ENCODE results near the gene ATP6V1F. TPM values are rescaled to one million over a fixed set of nuclear protein-coding genes. Genes with fewer than 3 reads are reported as not detected.
A peak's percentile ranks its signal among the peaks of the same experiment; 100 is the strongest.

Gene ATP6V1F
- polyA plus RNA-seq, 3 donors, result 327 to 593 (median 511) TPM

GRCh38 chr7:128861957-128862570 is 592 bp upstream of the ATP6V1F start:
- Mint-ChIP-seq H3K36me3 (peaks cover 25 to 26% of the 10 kb centered on the region in 2 donors), H3K9me3 (peaks cover 0 to 3% (median 0%) of the 10 kb centered on the region in 7 donors), H3K27me3 (ENCODE audit: low read depth in 3 of 3) (peaks cover 0 to 5% (median 2%) of the 10 kb centered on the region in 3 donors), H3K27ac (peak overlapping the region; percentile 99 to 100 (median 99)), H3K4me1 (peaks cover 18% of the 10 kb centered on the region), H3K4me3 (peak overlapping the region; percentile 98 to 100)
- no peaks in the 10 kb centered on the region for H3K27me3 ChIP-seq (ENCODE audit: control insufficient read depth in 2 of 2, insufficient read depth in 2 of 2, low read length in 2 of 2)
- H3K4me1 ChIP-seq (ENCODE audit: control insufficient read depth in 1 of 2, insufficient read depth in 2 of 2, low read length in 2 of 2), result peaks cover 11 to 14% of the 10 kb centered on the region in 2 donors
- H4K20me1 ChIP-seq (ENCODE audit: insufficient read depth, low read length), result peaks cover 37% of the 10 kb centered on the region
- peak overlapping the region; percentile 15 to 96 (median 87) for H3K4me3 ChIP-seq (replicated peaks in 1 of 3; ENCODE audit: low read depth in 2 of 3, low read length in 3 of 3)
- H3K27ac ChIP-seq (ENCODE audit: low read depth in 1 of 2, low read length in 2 of 2), result peak overlapping the region in 1 of 2 donors; percentile 99
- no peak for TF ChIP-seq CTCF (IDR thresholded peaks at IDR 0.05)
- 65% methylated on average over 9 of the region's 15 CpGs for WGBS (ENCODE audit: insufficient coverage)
- peaks cover 19 to 21% of the 10 kb centered on the region in 2 donors for H3K36me3 ChIP-seq (replicated peaks in 1 of 2; ENCODE audit: control insufficient read depth in 1 of 2, insufficient read depth in 2 of 2, low read length in 2 of 2)
- peaks cover 32% of the 10 kb centered on the region for H3K79me2 ChIP-seq (ENCODE audit: insufficient read depth, low read length)
- H3K9me3 ChIP-seq (replicated peaks in 1 of 2; ENCODE audit: control insufficient read depth in 1 of 2, insufficient read depth in 1 of 2, low read length in 2 of 2), result no peaks in the 10 kb centered on the region
- H3K4me2 ChIP-seq (replicated peaks; ENCODE audit: extremely low read depth, low read length, poor library complexity, severe bottlenecking), result peak overlapping the region; percentile 72
- no peak for DNase-seq
- intact Hi-C loops (cut with micrococcal nuclease), result loop anchor here in 1 of 2 donors (2.0 to 10.0 kb wide), 2 partner anchors 73 to 117 kb away; no protein-coding TSS in a partner anchor
- H2AFZ ChIP-seq (ENCODE audit: insufficient read depth, low read depth, low read length, poor library complexity, severe bottlenecking), result peak overlapping the region; percentile 63
- peak overlapping the region; percentile 98 for H3K9ac ChIP-seq (ENCODE audit: insufficient read depth, low read length, poor library complexity, severe bottlenecking)

DNA sequence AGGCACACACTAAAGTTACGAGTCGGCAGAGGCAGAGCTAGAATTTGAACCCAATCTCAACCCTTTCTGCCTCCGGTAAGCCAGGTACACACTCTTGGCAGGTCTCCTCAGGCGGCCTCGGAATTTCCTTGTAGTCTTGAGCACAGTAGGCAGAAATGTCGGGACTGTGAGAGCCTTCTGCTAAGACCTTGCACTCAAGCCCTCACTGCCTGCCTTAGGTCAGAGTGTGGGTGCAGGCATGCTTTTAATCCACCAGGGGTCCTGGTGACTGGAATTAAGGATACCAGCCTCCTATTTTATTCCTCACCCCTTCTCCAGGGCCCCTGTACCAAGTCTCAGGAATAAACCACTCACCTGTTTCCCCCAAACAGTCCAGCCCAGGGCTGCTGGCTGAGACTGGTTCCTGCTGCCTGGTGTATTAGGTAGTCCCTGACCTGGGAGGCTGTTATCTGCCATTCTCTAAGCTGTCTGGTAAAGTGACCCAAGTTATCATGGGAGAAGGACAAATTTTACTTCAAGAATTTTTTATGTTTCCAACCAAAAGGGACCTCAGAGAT is 855 bp downstream of the ATP6V1F start:
- peak in 1 of 3 donors; percentile 77 for DNase-seq

More for the DNA sequence above, 855 bp downstream of the ATP6V1F start:
- intact Hi-C loops (cut with micrococcal nuclease), result loop anchor here in 1 of 2 donors (2.0 to 10.0 kb wide), 2 partner anchors 71 to 119 kb away; no protein-coding TSS in a partner anchor
- peaks cover 14 to 15% of the 10 kb centered on the region in 2 donors for H3K4me1 ChIP-seq (ENCODE audit: control insufficient read depth in 1 of 2, insufficient read depth in 2 of 2, low read length in 2 of 2)
- Mint-ChIP-seq H3K4me1 (peaks cover 23% of the 10 kb centered on the region), H3K27me3 (ENCODE audit: low read depth in 3 of 3) (peaks cover 7 to 13% (median 7%) of the 10 kb centered on the region in 3 donors), H3K4me3 (peak overlapping the region; percentile 98 to 100), H3K27ac (peak overlapping the region; percentile 99 to 100 (median 99)), H3K9me3 (peaks cover 0 to 3% (median 0%) of the 10 kb centered on the region in 7 donors), H3K36me3 (peaks cover 35 to 38% of the 10 kb centered on the region in 2 donors)
- WGBS (ENCODE audit: insufficient coverage), result 0% methylated on average over 3 of the region's 6 CpGs
- H3K27ac ChIP-seq (ENCODE audit: low read depth in 1 of 2, low read length in 2 of 2), result peak overlapping the region; percentile 99
- H3K4me3 ChIP-seq (replicated peaks in 1 of 3; ENCODE audit: low read depth in 2 of 3, low read length in 3 of 3), result peak overlapping the region; percentile 70 to 96 (median 87)
- peaks cover 32% of the 10 kb centered on the region for H3K79me2 ChIP-seq (ENCODE audit: insufficient read depth, low read length)
- H4K20me1 ChIP-seq (ENCODE audit: insufficient read depth, low read length), result peaks cover 52% of the 10 kb centered on the region
- peaks cover 0 to 4% of the 10 kb centered on the region in 2 donors for H3K27me3 ChIP-seq (ENCODE audit: control insufficient read depth in 2 of 2, insufficient read depth in 2 of 2, low read length in 2 of 2)
- no peaks in the 10 kb centered on the region for H3K9me3 ChIP-seq (replicated peaks in 1 of 2; ENCODE audit: control insufficient read depth in 1 of 2, insufficient read depth in 1 of 2, low read length in 2 of 2)
- peaks cover 19 to 22% of the 10 kb centered on the region in 2 donors for H3K36me3 ChIP-seq (replicated peaks in 1 of 2; ENCODE audit: control insufficient read depth in 1 of 2, insufficient read depth in 2 of 2, low read length in 2 of 2)
- H3K9ac ChIP-seq (ENCODE audit: insufficient read depth, low read length, poor library complexity, severe bottlenecking), result peak overlapping the region; percentile 98
- peak; percentile 55 for TF ChIP-seq CTCF (IDR thresholded peaks at IDR 0.05)
- H3K4me2 ChIP-seq (replicated peaks; ENCODE audit: extremely low read depth, low read length, poor library complexity, severe bottlenecking), result peak overlapping the region; percentile 72
- peak overlapping the region; percentile 63 for H2AFZ ChIP-seq (ENCODE audit: insufficient read depth, low read depth, low read length, poor library complexity, severe bottlenecking)

All from CD14-positive monocyte (primary cell).